NCI-H1105 treated with DMSO at 0.1 percent for 48 hours (cell line): ENCODE data around the gene UGT1A5.

Source experiments
- DNase-seq: peaks from one replicate; lab custom pipeline; 2025; lab: John Stamatoyannopoulos, UW

The UGT1A5 gene

GRCh38 chr2:233811087-233811486 lies 98.4 kb downstream of the UGT1A5 start:
- no peak for DNase-seq

GRCh38 chr2:233811732-233812131 lies 99.0 kb downstream of the UGT1A5 start:
- no peak for DNase-seq

DNA sequence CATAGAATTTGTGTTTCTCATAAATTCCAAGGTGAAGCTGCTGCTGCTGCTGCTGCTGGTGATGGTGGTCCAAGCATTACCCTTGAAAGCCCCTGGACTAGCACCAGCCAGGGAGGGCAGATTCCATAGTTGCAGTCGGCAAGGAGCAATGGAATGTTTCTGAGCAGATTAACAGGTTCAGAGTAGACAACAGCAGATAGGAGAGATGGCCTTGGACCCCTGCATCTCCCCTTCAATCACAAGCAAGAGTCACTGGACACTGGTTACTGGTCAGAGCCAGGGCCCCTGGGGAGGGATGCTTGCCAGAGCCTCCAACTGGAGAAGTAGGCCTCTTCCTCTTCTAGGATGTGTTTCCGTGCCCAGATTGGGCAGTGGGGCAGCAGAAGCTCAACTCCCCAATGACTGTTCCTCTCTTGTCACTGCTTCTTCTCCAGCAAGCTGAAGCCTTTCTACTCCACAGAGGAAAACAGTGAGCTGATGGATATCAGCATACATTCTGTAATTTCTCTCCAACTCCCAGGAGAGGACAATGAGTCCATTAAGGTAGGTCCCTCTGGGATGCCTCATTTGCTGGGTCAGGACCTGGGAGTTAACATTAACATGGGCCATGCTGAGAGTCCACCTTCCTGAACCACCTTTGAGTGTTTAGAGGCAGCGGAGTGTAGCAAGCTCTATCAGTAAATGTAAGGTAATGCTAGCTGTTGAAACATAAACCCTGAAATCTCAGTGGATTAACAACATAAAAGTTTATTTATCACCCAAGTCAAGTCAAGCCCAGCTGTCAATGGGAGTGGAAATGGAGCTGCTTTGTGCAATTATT lies 100.7 kb downstream of the UGT1A5 start:
- no peak for DNase-seq

- DNase-seq = no peak
Observed at GRCh38 chr2:233814056-233814835, 101.5 kb downstream of the UGT1A5 start.

GRCh38 chr2:233815861-233816260 lies 103.2 kb downstream of the UGT1A5 start:
- no peak for DNase-seq

DNA sequence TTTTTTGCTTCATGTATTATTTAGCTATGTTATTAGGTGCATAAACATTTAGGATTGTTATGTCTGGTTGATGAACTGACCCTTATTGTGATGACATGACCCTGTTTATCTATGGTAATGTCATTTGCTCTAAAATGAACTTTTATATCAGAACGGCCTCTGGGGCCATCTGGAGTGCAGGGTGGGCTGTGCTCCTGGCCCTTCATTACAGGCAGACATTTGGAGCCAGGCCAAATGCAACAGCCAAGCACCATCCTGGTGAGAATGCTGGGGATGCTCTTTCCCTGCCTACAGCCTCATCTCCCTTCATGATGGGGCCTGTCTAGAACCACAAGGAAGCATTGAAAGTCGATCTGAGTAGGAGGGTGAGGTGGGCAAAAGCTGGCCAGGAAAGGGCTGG lies 103.6 kb downstream of the UGT1A5 start:
- DNase-seq = peak; percentile 33

DNA sequence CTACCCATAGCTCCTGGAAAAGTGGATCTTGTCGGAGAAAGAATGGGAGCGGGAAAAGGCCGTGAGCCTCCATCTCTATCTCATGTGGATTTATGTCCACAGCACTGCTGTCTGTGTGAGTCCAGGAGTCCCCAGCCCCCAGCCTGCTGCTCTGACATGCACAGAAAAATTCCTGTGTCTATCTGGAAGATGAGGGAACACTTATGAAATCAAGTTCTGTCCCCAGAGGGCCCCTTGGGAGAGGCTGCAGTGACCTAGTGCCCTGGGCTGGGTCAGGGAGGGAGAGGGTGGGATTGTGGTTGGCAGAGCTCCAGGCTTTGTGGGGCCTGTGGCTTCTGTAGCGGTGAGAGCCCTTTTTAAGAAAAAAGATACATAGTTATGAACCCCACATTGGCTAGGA lies 104.1 kb downstream of the UGT1A5 start:
- no peak for DNase-seq

- no peak for DNase-seq
Observed at GRCh38 chr2:233817361-233817911, 104.7 kb downstream of the UGT1A5 start.

DNA sequence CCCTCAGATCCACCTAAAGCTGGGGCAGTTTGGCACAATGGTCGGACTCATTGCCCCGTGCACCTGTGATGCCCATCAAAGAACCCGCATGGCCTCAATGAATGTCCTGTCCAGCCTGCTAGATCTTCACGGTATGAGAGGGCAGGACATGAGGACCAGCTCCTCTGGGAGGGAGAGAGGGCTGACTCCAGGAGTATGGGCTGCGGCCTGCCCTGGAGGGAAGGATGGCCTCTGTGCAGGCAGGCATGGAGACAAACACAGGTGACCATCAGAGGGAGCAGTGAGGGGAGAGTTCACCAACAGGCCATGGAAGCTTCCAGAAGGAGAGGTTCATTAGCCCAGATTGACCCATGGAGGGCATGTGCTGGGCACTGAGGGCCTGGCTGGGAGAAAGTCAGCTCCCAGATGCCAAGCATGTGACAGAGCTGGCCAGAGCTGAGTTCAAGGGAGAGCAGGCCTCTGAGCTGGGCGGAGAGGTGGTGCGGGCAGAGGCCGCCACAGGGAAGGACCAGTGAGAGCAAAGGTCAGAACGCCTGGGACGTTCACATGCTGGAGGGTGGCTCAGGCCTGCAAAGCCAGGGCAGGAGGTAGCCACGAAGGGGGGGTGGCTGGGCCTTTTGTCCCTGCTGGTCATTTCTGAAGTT lies 105.4 kb downstream of the UGT1A5 start:
- no peak for DNase-seq

GRCh38 chr2:233818639-233819621 lies 106.2 kb downstream of the UGT1A5 start:
- DNase-seq = no peak

GRCh38 chr2:233819884-233820773 lies 107.4 kb downstream of the UGT1A5 start:
- DNase-seq = no peak

GRCh38 chr2:233820774-233821105 lies 108.0 kb downstream of the UGT1A5 start:
- no peak for DNase-seq

- no peak for DNase-seq
Observed at GRCh38 chr2:233821196-233821595, 108.5 kb downstream of the UGT1A5 start.

- no peak for DNase-seq
Observed at GRCh38 chr2:233821709-233822100, 109.0 kb downstream of the UGT1A5 start.

DNA sequence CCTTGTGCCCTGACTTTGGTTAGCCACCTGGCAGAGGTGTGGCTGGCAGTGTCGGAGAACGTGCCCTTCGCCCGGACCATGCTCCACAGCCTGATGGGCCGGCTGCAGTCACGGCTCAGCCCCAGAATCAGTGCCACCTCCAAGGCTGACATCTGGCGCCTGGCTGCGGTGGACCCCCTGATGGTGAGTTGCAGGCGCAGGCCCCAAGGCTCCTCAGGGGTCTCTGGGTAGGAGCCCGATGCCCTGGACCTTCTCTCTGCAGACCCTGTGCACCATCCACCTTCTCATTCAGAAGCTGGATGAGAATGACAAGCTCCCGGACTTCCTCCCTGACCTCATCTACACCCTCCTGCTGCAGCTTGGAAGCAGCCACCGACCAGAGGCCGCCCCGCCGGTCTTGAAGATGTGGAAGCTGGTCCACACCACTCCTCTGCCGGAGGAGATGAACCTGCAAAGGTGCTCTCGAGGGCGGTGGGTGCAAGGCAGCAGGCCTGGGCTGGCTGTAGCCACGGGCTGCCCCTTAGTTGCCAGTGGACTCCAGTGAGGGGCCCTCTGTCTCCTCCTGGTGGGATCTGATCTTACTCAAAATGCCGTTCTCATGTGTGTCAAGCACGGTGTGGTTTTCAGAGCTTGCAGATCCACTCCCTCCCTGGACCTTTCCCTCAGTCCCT lies 109.5 kb downstream of the UGT1A5 start:
- DNase-seq = no peak
